Measurements from ENCODE around the gene PNPLA8. TPM values are rescaled to one million over a fixed set of nuclear protein-coding genes. Genes with fewer than 3 reads are reported as not detected.
"Not testable (repeated sequence)": the region's sequence is repeated elsewhere in the genome, so short reads cannot be mapped to it uniquely, and the experiment has no call there.

The PNPLA8 gene
- total RNA-seq, 2 experiments from 2014 or later = 23.0 to 26.4 TPM

- BruUV-seq (replicated peaks) = no TSS peak
- Histone ChIP-seq H3K27ac (ENCODE audit: low read depth, low read length, poor library complexity, severe bottlenecking) (no peak overlapping the region), H3K4me1 (ENCODE audit: insufficient read depth, low read length, poor library complexity, severe bottlenecking) (no peaks in the 10 kb centered on the region), H3K79me2 (ENCODE audit: insufficient read depth, low read depth, low read length) (no peaks in the 10 kb centered on the region), H3K9me3 (ENCODE audit: low read length) (no peaks in the 10 kb centered on the region), H3K36me3 (ENCODE audit: insufficient read depth, low read length) (peaks cover 5% of the 10 kb centered on the region; the same call in 1 of the 2 replicates), H3K4me2 (ENCODE audit: low read length) (no peak overlapping the region), H3K9me2 (ENCODE audit: insufficient read depth, low read length) (no peaks in the 10 kb centered on the region), H4K20me1 (ENCODE audit: insufficient read depth, low read length) (no peaks in the 10 kb centered on the region), H2AFZ (ENCODE audit: low read length) (no peak overlapping the region), H3K4me3 (ENCODE audit: low read depth, low read length, poor library complexity, severe bottlenecking) (no peak overlapping the region)
- DNase-seq (ENCODE audit: low spot score) = no peak
- intact Hi-C loops (cut with micrococcal nuclease; ENCODE audit: unreplicated experiment) = no loop called here
- POLR2A ChIA-PET = interaction anchor here (0.6 to 0.9 kb wide), 3 partner anchors 12 to 274 kb away, joined by 3 to 7 read pairs (median 4); no protein-coding TSS in a partner anchor
- CTCF ChIA-PET (ENCODE audit: unreplicated experiment) = no interaction called here
- TF ChIP-seq EZH2phosphoT487 (IDR thresholded peaks at IDR 0.05; ENCODE audit: borderline replicate concordance, low read depth, low read length) = no peak
- TF ChIP-seq, protein P1, sequence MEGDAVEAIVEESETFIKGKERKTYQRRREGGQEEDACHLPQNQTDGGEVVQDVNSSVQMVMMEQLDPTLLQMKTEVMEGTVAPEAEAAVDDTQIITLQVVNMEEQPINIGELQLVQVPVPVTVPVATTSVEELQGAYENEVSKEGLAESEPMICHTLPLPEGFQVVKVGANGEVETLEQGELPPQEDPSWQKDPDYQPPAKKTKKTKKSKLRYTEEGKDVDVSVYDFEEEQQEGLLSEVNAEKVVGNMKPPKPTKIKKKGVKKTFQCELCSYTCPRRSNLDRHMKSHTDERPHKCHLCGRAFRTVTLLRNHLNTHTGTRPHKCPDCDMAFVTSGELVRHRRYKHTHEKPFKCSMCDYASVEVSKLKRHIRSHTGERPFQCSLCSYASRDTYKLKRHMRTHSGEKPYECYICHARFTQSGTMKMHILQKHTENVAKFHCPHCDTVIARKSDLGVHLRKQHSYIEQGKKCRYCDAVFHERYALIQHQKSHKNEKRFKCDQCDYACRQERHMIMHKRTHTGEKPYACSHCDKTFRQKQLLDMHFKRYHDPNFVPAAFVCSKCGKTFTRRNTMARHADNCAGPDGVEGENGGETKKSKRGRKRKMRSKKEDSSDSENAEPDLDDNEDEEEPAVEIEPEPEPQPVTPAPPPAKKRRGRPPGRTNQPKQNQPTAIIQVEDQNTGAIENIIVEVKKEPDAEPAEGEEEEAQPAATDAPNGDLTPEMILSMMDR (conservative IDR thresholded peaks at IDR 0.05; ENCODE audit: low read length) = no peak
Observed at GRCh38 chr7:108467391-108467790, 58.5 kb downstream of the PNPLA8 start.

DNA sequence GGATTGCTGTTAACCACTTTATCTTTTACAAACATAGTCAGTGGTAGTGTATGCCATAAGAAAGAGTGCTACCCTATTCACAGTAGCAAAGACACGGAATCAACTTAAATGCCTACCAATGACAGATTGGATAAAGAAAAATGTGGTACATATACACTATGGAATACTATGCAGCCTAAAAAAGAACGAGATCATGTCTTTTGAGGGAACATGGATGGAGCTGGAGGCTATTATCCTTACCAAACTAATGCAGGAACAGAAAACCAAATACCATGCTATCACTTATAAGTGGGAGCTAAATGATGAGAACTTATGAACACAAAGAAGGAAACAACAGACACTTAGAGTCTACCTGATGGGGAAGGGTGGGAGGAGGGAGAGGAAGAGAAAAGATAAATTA lies 59.6 kb downstream of the PNPLA8 start:
- H3K9me3 ChIP-seq (ENCODE audit: low read length); H3K4me3 ChIP-seq (ENCODE audit: low read depth, low read length, poor library complexity, severe bottlenecking); H3K79me2 ChIP-seq (ENCODE audit: insufficient read depth, low read depth, low read length); DNase-seq (ENCODE audit: low spot score); CTCF ChIA-PET (ENCODE audit: unreplicated experiment); H4K20me1 ChIP-seq (ENCODE audit: insufficient read depth, low read length); H3K36me3 ChIP-seq (ENCODE audit: insufficient read depth, low read length); H2AFZ ChIP-seq (ENCODE audit: low read length); H3K9me2 ChIP-seq (ENCODE audit: insufficient read depth, low read length); H3K4me2 ChIP-seq (ENCODE audit: low read length); H3K4me1 ChIP-seq (ENCODE audit: insufficient read depth, low read length, poor library complexity, severe bottlenecking); H3K27ac ChIP-seq (ENCODE audit: low read depth, low read length, poor library complexity, severe bottlenecking); BruUV-seq (replicated peaks); intact Hi-C loops (cut with micrococcal nuclease; ENCODE audit: unreplicated experiment): not testable (repeated sequence)
- POLR2A ChIA-PET = interaction anchor here (0.5 to 1.0 kb wide), 4 partner anchors 8 to 164 kb away, joined by 3 to 4 read pairs (median 3); no protein-coding TSS in a partner anchor

- Histone ChIP-seq H3K9me2 (ENCODE audit: insufficient read depth, low read length) (no peaks in the 10 kb centered on the region), H3K79me2 (ENCODE audit: insufficient read depth, low read depth, low read length) (no peaks in the 10 kb centered on the region), H2AFZ (ENCODE audit: low read length) (no peak overlapping the region), H3K4me1 (ENCODE audit: insufficient read depth, low read length, poor library complexity, severe bottlenecking) (no peaks in the 10 kb centered on the region), H3K4me2 (ENCODE audit: low read length) (no peak overlapping the region), H3K27ac (ENCODE audit: low read depth, low read length, poor library complexity, severe bottlenecking) (no peak overlapping the region), H3K9me3 (ENCODE audit: low read length) (no peaks in the 10 kb centered on the region), H3K4me3 (ENCODE audit: low read depth, low read length, poor library complexity, severe bottlenecking) (no peak overlapping the region), H4K20me1 (ENCODE audit: insufficient read depth, low read length) (no peaks in the 10 kb centered on the region), H3K36me3 (ENCODE audit: insufficient read depth, low read length) (no peaks in the 10 kb centered on the region)
- TF ChIP-seq, protein P1 (conservative IDR thresholded peaks at IDR 0.05; ENCODE audit: low read length) = no peak
- TF ChIP-seq EZH2phosphoT487 (IDR thresholded peaks at IDR 0.05; ENCODE audit: borderline replicate concordance, low read depth, low read length) = no peak
- intact Hi-C loops (cut with micrococcal nuclease; ENCODE audit: unreplicated experiment) = no loop called here
- ChIA-PET CTCF (ENCODE audit: unreplicated experiment) (no interaction called here), POLR2A (no interaction called here)
- no peak for DNase-seq (ENCODE audit: low spot score)
- no TSS peak for BruUV-seq (replicated peaks)
Observed at GRCh38 chr7:108464743-108465142, 61.2 kb downstream of the PNPLA8 start.
